ENCODE results near the gene HIGD1A. TPM values are rescaled to one million over a fixed set of nuclear protein-coding genes. Genes with fewer than 3 reads are reported as not detected.

HIGD1A gene
- total and polyA plus RNA-seq, 2 of the 4 experiments (the other 2 are of a cell fraction), result 86.6 to 137 TPM

DNA sequence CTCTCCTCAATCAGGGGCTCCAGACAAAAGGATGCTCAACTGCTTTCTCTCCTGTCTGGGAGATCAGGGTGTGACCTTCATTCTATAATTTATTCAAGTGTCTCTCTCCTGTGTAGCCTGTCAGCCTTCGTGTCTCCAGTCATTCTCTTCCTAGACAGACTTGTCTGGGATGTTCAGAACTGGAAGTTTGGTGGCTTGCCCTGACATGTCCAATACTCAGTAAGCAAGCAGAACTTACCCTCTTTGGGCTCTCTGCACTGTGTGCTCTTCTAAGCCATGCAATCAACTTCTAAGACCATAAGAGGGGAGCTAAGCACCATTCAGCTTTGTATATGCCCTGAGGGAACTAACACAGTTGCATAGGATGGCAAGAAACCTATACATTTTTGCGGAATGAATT lies 19.1 kb upstream of the HIGD1A start:
- Histone ChIP-seq H3K27ac (ENCODE audit: insufficient read depth, low read length) (peak overlapping the region; percentile 29; the same call in 1 of the 2 replicates), H3K9ac (ENCODE audit: low read depth, low read length) (peak overlapping the region; percentile 14; the same call in 1 of the 2 replicates), H3K27me3 (ENCODE audit: control insufficient read depth, insufficient read depth, low read length) (peaks cover 7% of the 10 kb centered on the region), H4K91ac (ENCODE audit: insufficient read depth, low read depth, low read length) (peak overlapping the region; percentile 62), H2AK5ac (ENCODE audit: low read depth, low read length) (no peak overlapping the region), H4K8ac (ENCODE audit: low read depth in 2 of 2, low read length in 2 of 2) (peak overlapping the region; percentile 39 to 86; a peak in 3 of 4 replicates), H3K56ac (ENCODE audit: extremely low read depth, insufficient read depth, low read length) (no peak overlapping the region; the same call in 1 of the 2 replicates), H3K79me1 (ENCODE audit: low read depth in 1 of 2, low read length in 2 of 2) (no peaks in the 10 kb centered on the region), H2BK120ac (ENCODE audit: low read depth, low read length) (peak overlapping the region; percentile 88), H3K4ac (ENCODE audit: low read depth, low read length) (peak overlapping the region; percentile 71), H3K4me3 (ENCODE audit: insufficient read depth, low read depth, low read length) (no peak overlapping the region), H4K5ac (ENCODE audit: low read depth, low read length) (peak overlapping the region; percentile 82), H3K4me1 (ENCODE audit: control insufficient read depth, insufficient read depth, low read length) (peaks cover 5% of the 10 kb centered on the region), H3K36me3 (ENCODE audit: control insufficient read depth, insufficient read depth, low read length) (no peaks in the 10 kb centered on the region), H2BK20ac (ENCODE audit: low read depth, low read length) (peak overlapping the region; percentile 76), H2BK5ac (ENCODE audit: low read depth, low read length, poor library complexity, severe bottlenecking) (peak overlapping the region; percentile 73), H3K9me3 (ENCODE audit: control insufficient read depth, insufficient read depth, low read length) (no peaks in the 10 kb centered on the region), H3K4me2 (ENCODE audit: low read depth, low read length) (peak overlapping the region; percentile 28; the same call in 1 of the 2 replicates), H3K9me1 (ENCODE audit: insufficient read depth, low read length) (peaks cover 4% of the 10 kb centered on the region; the same call in 1 of the 2 replicates), H3K18ac (ENCODE audit: low read depth, low read length) (peak overlapping the region; percentile 100), H3K14ac (replicated peaks; ENCODE audit: low read depth, low read length) (peak overlapping the region; percentile 58), H2AK9ac (replicated peaks; ENCODE audit: low read depth, low read length, poor library complexity) (no peak overlapping the region), H4K20me1 (ENCODE audit: insufficient read depth, low read length) (no peaks in the 10 kb centered on the region), H3K23ac (ENCODE audit: low read depth, low read length) (peak overlapping the region; percentile 4; the same call in 1 of the 2 replicates), H2BK15ac (ENCODE audit: low read depth, low read length) (no peak overlapping the region), H2AFZ (replicated peaks; ENCODE audit: low read length, poor library complexity) (peak overlapping the region; percentile 72)
- in situ Hi-C loops (cut with MboI; ENCODE audit: low sequenced_read_pairs) (no loop called here), intact Hi-C loops (cut with micrococcal nuclease) (no loop called here), dilution Hi-C loops (cut with HindIII; ENCODE audit: low sequenced_read_pairs, unreplicated experiment) (no loop called here)
- DNase-seq, result peak; percentile 11
- ChIA-PET POLR2A (ENCODE audit: unreplicated experiment) (no interaction called here), CTCF (interaction anchor here (0.6 kb wide), 1 partner anchor 1403 kb away, joined by 3 read pairs; no protein-coding TSS in a partner anchor)
- ATAC-seq (ENCODE audit: low read depth), result peak; percentile 72
- no CpG with 5 or more reads among the region's 2 CpGs for WGBS, 2 experiments (ENCODE audit: extremely low coverage in 2 of 2, insufficient read length in 1 of 2)
- no peak for TF ChIP-seq FOS (IDR thresholded peaks at IDR 0.05; ENCODE audit: low read depth, low read length)
- TF ChIP-seq CEBPB (IDR thresholded peaks at IDR 0.05; ENCODE audit: low read depth, low read length), result no peak
- TF ChIP-seq, protein P1, sequence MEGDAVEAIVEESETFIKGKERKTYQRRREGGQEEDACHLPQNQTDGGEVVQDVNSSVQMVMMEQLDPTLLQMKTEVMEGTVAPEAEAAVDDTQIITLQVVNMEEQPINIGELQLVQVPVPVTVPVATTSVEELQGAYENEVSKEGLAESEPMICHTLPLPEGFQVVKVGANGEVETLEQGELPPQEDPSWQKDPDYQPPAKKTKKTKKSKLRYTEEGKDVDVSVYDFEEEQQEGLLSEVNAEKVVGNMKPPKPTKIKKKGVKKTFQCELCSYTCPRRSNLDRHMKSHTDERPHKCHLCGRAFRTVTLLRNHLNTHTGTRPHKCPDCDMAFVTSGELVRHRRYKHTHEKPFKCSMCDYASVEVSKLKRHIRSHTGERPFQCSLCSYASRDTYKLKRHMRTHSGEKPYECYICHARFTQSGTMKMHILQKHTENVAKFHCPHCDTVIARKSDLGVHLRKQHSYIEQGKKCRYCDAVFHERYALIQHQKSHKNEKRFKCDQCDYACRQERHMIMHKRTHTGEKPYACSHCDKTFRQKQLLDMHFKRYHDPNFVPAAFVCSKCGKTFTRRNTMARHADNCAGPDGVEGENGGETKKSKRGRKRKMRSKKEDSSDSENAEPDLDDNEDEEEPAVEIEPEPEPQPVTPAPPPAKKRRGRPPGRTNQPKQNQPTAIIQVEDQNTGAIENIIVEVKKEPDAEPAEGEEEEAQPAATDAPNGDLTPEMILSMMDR (conservative IDR thresholded peaks at IDR 0.05; ENCODE audit: low read depth, low read length), result no peak
- TF ChIP-seq SMC3 (IDR thresholded peaks at IDR 0.05; ENCODE audit: low read depth, low read length), result no peak
- TF ChIP-seq POLR2A (IDR thresholded peaks at IDR 0.05; ENCODE audit: low read depth, low read length), result no peak
- no peak for TF ChIP-seq MXI1 (IDR thresholded peaks at IDR 0.05; ENCODE audit: borderline replicate concordance, low read depth, low read length)
- TF ChIP-seq MAZ (IDR thresholded peaks at IDR 0.05; ENCODE audit: borderline replicate concordance, low read depth, low read length), result no peak
- no peak for TF ChIP-seq CHD1 (IDR thresholded peaks at IDR 0.05; ENCODE audit: low read depth, low read length)
- no peak for TF ChIP-seq MAFK (IDR thresholded peaks at IDR 0.05; ENCODE audit: low read depth, low read length)
- TF ChIP-seq, protein P2, sequence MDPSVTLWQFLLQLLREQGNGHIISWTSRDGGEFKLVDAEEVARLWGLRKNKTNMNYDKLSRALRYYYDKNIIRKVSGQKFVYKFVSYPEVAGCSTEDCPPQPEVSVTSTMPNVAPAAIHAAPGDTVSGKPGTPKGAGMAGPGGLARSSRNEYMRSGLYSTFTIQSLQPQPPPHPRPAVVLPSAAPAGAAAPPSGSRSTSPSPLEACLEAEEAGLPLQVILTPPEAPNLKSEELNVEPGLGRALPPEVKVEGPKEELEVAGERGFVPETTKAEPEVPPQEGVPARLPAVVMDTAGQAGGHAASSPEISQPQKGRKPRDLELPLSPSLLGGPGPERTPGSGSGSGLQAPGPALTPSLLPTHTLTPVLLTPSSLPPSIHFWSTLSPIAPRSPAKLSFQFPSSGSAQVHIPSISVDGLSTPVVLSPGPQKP (IDR thresholded peaks at IDR 0.05; ENCODE audit: borderline replicate concordance, low read depth, low read length), result no peak
- TF ChIP-seq RFX5 (IDR thresholded peaks at IDR 0.05; ENCODE audit: low read depth, low read length), result no peak
- TF ChIP-seq RAD21 (IDR thresholded peaks at IDR 0.05; ENCODE audit: low read length), result no peak
- TF ChIP-seq, protein P3, sequence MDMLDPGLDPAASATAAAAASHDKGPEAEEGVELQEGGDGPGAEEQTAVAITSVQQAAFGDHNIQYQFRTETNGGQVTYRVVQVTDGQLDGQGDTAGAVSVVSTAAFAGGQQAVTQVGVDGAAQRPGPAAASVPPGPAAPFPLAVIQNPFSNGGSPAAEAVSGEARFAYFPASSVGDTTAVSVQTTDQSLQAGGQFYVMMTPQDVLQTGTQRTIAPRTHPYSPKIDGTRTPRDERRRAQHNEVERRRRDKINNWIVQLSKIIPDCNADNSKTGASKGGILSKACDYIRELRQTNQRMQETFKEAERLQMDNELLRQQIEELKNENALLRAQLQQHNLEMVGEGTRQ (IDR thresholded peaks at IDR 0.05; ENCODE audit: low read depth, low read length), result no peak
- no TSS peak for BruUV-seq (replicated peaks)

All from IMR-90 (cell line).